HL-60 (cell line): ENCODE results near the gene ADGRG7.

Source experiments
- DNase-seq, 2 experiments: peaks; one replicate each; pipeline ENCODE4 v3.0.0-alpha.2; 2010 to 2020; ENCODE audit warnings: low read depth in 1 of 2, low spot score in 1 of 2
- H3K27ac ChIP-seq: fragments of 250-450 bp; sonication (Bioruptor Pico); replicated peaks from 2 replicates; pipeline ENCODE4 v1.5.1; 2020; ENCODE audit warnings: mild to moderate bottlenecking, moderate library complexity
- H3K27me3 ChIP-seq: fragments of 250-450 bp; sonication (Bioruptor Pico); 2 replicates; pipeline ENCODE4 v1.5.1; 2021; ENCODE audit warnings: mild to moderate bottlenecking, moderate library complexity; ENCODE audit not compliant: insufficient read depth, poor library complexity, severe bottlenecking
- H3K4me3 ChIP-seq: replicated peaks from 2 replicates; pipeline ENCODE4 v1.5.1; 2011; ENCODE audit warnings: mild to moderate bottlenecking, control low read depth, low read length; ENCODE audit not compliant: insufficient read depth
- GABPA ChIP-seq: IDR thresholded peaks from 2 replicates; pipeline ENCODE4 v1.6.1; 2012; ENCODE audit warnings: low read depth
- POLR2AphosphoS5 ChIP-seq: IDR thresholded peaks from 2 replicates; pipeline ENCODE4 v1.6.1; 2012; ENCODE audit warnings: low read depth
- SPI1 ChIP-seq: IDR thresholded peaks from 2 replicates; pipeline ENCODE4 v1.6.1; 2012; ENCODE audit warnings: low read depth, mild to moderate bottlenecking, borderline replicate concordance
- TF ChIP-seq, protein P1 (sequence below): IDR thresholded peaks from one replicate; pipeline ENCODE4 v1.5.1; 2011; ENCODE audit warnings: low read length, control low read depth, inconsistent platforms; ENCODE audit not compliant: insufficient read depth
- TF ChIP-seq, protein P2 (sequence below): IDR thresholded peaks from 2 replicates; pipeline ENCODE4 v1.6.1; 2012; ENCODE audit warnings: low read depth; ENCODE audit not compliant: insufficient replicate concordance

The ADGRG7 gene

DNA sequence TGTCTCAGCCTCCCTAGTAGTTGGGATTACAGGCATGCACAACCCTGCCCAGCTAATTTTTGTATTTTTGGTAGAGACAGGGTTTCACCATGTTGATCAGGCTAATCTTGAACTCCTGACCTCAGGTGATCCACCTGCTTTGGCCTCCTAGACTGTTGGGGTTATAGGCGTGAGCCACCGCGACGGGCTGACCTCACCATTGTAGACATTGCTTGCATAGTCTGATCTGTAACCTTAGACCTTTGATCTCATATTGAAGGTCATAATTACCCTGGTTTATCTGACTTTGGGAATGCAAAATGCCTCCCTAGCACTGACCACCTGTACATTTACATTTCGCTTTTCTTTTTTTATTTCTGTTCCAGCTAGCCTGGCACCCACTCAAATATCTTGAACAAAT is 31.2 kb downstream of the ADGRG7 start:
- no peak for DNase-seq
- H3K4me3 ChIP-seq, result no peak overlapping the region
- H3K27ac ChIP-seq, result no peak overlapping the region
- TF ChIP-seq, protein P1, sequence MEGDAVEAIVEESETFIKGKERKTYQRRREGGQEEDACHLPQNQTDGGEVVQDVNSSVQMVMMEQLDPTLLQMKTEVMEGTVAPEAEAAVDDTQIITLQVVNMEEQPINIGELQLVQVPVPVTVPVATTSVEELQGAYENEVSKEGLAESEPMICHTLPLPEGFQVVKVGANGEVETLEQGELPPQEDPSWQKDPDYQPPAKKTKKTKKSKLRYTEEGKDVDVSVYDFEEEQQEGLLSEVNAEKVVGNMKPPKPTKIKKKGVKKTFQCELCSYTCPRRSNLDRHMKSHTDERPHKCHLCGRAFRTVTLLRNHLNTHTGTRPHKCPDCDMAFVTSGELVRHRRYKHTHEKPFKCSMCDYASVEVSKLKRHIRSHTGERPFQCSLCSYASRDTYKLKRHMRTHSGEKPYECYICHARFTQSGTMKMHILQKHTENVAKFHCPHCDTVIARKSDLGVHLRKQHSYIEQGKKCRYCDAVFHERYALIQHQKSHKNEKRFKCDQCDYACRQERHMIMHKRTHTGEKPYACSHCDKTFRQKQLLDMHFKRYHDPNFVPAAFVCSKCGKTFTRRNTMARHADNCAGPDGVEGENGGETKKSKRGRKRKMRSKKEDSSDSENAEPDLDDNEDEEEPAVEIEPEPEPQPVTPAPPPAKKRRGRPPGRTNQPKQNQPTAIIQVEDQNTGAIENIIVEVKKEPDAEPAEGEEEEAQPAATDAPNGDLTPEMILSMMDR, result no peak
- no peak for TF ChIP-seq POLR2AphosphoS5
- no peak for TF ChIP-seq SPI1
- TF ChIP-seq, protein P2, sequence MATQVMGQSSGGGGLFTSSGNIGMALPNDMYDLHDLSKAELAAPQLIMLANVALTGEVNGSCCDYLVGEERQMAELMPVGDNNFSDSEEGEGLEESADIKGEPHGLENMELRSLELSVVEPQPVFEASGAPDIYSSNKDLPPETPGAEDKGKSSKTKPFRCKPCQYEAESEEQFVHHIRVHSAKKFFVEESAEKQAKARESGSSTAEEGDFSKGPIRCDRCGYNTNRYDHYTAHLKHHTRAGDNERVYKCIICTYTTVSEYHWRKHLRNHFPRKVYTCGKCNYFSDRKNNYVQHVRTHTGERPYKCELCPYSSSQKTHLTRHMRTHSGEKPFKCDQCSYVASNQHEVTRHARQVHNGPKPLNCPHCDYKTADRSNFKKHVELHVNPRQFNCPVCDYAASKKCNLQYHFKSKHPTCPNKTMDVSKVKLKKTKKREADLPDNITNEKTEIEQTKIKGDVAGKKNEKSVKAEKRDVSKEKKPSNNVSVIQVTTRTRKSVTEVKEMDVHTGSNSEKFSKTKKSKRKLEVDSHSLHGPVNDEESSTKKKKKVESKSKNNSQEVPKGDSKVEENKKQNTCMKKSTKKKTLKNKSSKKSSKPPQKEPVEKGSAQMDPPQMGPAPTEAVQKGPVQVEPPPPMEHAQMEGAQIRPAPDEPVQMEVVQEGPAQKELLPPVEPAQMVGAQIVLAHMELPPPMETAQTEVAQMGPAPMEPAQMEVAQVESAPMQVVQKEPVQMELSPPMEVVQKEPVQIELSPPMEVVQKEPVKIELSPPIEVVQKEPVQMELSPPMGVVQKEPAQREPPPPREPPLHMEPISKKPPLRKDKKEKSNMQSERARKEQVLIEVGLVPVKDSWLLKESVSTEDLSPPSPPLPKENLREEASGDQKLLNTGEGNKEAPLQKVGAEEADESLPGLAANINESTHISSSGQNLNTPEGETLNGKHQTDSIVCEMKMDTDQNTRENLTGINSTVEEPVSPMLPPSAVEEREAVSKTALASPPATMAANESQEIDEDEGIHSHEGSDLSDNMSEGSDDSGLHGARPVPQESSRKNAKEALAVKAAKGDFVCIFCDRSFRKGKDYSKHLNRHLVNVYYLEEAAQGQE, result no peak
- no peak for TF ChIP-seq GABPA
- H3K27me3 ChIP-seq, result no peaks in the 10 kb centered on the region

DNA sequence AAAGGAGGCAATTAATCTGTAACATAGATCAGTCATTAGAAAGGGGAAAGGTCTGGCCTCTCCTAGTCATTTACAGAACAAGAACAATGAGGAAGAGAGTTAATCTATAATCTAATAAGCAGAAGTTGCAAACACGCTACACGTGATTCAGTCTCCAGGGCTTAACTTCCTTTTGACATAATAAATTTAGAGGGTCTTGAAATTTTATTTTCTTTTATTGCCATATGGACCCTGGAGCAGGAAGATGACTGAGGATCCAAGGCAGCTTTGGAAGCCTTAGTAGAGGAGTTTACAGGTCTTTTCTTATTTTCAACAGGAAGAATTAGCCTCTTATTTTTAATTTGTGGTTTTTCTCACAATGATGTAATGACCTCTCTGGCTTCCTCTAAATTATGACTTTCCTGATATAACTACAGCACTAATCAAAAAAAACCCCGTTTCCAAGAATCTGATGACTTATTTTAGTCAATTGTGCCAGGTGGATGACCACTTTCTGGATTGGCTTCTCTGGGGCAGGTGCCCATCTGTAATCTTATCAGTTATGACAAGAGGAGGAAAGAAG is 32.2 kb downstream of the ADGRG7 start:
- H3K27me3 ChIP-seq, result no peaks in the 10 kb centered on the region
- peak in 1 of 2 experiments; percentile 14 for DNase-seq

DNA sequence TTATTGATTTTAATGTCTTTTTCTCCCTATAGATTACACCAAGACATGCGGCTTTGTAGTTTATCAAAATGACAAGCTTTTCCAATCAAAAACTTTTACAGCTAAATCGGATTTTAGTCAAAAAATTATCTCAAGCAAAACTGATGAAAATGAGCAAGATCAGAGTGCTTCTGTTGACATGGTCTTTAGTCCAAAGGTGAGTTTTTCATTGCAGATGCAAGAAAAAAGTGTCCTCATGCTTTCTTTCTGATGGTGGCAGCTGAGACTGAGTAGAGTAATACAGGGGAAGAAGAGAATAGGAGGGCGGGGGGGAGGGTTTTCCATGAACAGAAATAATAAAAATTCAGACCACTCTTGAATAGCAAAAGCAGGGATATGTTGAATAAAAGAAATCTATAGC is 36.5 kb downstream of the ADGRG7 start:
- TF ChIP-seq, protein P1, result no peak
- TF ChIP-seq GABPA, result no peak
- H3K27ac ChIP-seq, result no peak overlapping the region
- DNase-seq, result no peak
- H3K27me3 ChIP-seq, result no peaks in the 10 kb centered on the region
- no peak overlapping the region for H3K4me3 ChIP-seq

More for the DNA sequence above, 32.2 kb downstream of the ADGRG7 start:
- Histone ChIP-seq H3K4me3 (no peak overlapping the region), H3K27ac (no peak overlapping the region)
- TF ChIP-seq, protein P1, result no peak
- TF ChIP-seq POLR2AphosphoS5 (no peak), GABPA (no peak), SPI1 (peak; percentile 59; the same call in 1 of the 2 replicates)
- TF ChIP-seq, protein P2, result no peak

DNA sequence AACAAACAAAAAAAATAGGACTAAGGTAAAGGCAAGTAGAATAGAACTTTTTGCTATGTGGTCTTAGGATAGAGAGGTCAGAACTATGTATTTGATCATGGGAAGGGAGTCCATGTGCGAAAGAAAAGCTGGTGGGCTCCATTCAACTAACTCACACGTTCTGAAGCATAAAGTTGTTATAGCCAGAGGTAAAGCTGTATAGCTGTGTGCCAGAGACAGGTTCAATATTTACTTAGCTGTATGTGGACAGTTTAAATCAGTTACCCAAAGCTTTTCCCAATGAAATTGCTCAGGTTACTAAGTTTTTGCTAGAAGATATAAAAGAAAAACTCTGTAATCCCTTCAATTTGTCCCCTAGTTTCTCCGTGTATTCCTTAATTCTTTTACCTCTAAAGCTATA is 37.8 kb downstream of the ADGRG7 start:
- Histone ChIP-seq H3K4me3 (no peak overlapping the region), H3K27ac (no peak overlapping the region), H3K27me3 (no peaks in the 10 kb centered on the region)
- TF ChIP-seq, protein P1, result no peak
- no peak for TF ChIP-seq POLR2AphosphoS5
- TF ChIP-seq, protein P2, result no peak
- no peak for TF ChIP-seq GABPA
- TF ChIP-seq SPI1, result no peak
- no peak for DNase-seq
